Umbilical cord (tissue), 2 donors: Measurements from ENCODE around the gene SDCBP2. TPM values are rescaled to one million over a fixed set of nuclear protein-coding genes. Genes with fewer than 3 reads are reported as not detected.
A peak's percentile ranks its signal among the peaks of the same experiment; 100 is the strongest.

ENCODE experiments used
- DNase-seq: peaks from one replicate; pipeline ENCODE4 v3.0.0-alpha.2; 2015; ENCODE audit warnings: low spot score
- total RNA-seq: library from RNA; depleted of rRNA; stranded (reverse); fragments of >200 nt; gene quantifications from one replicate; pipeline ENCODE4 v1.2.3, GENCODE V29; 2014; ENCODE audit warnings: low replicate concordance; ENCODE audit not compliant: insufficient read depth

The SDCBP2 gene
- total RNA-seq, 1 donor from 2014 or later = 7.9 TPM

GRCh38 chr20:1313236-1313964 is 15.5 kb downstream of the SDCBP2 start:
- DNase-seq = peak; percentile 80

DNA sequence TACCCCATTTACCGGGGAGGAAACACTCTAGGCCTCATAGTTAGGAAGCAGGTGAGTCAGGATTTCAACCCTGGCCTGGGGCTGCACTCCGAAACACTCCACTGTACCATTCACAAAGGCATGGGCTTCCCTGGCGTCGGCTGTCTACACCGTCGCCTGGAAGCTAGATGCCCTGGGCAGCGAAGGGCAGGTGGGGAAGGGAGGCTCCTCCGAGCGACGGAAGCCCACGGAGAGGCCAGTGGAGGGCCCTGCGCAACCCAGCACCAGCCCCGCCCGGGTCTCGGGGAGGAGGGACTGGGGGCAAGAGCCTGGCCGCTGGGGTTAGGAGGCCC is 16.1 kb downstream of the SDCBP2 start:
- no peak for DNase-seq

DNA sequence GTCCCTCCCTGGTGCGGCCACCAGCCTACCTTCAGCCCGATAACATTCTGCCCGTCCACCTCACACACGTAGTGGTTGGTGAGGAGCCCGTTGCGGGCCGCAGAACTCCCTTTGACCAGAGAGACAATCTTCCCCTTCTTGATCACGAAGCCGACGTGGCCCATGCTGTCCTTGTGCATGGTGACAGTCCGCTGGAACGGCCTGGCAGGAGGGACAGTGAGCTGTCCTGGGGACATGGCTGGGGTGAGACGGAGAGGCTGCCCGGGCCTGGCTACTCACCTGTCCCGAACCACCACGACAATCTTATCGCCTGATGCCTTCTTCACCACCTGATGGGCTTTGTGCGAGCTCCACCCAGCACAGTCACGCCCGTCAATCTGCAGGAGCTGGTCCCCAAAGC is 16.6 kb downstream of the SDCBP2 start:
- DNase-seq = no peak

- DNase-seq = no peak
Observed at GRCh38 chr20:1310506-1311190, 18.3 kb downstream of the SDCBP2 start.

- no peak for DNase-seq
Observed at GRCh38 chr20:1310071-1310470, 18.9 kb downstream of the SDCBP2 start.

DNA sequence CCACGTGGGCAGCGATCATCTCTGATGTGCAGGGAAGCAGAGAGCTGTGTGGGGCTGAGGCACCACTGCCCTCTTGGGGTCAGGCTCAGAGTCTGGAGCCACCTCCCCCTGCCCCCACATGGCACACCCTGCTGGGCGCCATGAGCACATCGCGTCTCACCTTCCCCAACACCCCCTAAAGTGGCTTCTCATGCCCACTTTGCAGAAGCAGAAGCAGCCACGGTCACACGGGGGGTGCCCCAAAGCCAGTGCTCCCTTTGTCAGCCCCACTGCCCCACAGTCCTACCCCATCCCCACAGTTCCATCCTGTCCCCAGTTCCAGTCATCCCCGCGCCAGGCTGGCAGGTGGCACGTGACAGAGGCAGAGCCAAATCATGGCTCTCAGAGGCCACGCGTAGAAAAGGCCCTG is 19.5 kb downstream of the SDCBP2 start:
- DNase-seq = no peak

DNA sequence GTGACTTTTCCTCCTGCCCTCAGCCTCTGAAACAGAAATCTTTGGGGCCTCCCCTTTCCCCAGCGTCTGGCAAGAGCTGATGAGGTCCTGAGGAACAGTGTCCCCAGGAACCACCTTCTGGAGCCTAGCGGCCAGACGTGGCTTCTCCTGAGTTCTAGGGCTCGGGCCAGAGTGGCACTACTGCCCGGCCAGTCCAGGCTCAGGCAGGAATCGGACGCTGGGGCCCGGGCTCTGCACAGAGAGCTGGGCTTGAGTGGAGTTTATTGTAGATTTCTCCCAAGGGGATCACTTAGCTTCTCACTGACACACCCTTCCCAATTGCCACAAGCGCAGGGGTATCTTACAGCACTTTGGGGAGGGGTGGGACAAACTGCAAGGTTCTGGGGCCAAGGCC is 20.2 kb downstream of the SDCBP2 start:
- no peak for DNase-seq

- DNase-seq = no peak
Observed at GRCh38 chr20:1308067-1308701, 20.8 kb downstream of the SDCBP2 start.

DNA sequence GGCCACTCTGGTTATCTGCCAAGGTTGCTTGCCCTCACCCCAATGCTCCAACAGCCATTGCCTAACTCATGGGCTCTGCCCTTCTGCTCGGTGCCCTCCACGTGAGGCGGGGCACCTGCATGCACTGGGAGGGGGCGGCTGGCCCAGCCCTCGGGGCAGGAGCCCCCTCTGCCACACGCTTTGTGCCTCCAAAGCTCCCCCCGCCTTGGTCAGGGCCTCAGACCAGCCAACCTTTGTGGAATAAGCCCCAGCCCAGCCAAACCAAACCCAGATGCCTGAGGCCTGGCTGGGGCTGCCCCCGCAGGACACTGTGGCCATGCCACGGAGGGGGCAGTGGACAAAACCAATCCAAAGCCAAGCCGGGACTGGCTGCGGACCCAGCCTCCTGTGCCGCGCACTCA is 21.4 kb downstream of the SDCBP2 start:
- DNase-seq = no peak

DNA sequence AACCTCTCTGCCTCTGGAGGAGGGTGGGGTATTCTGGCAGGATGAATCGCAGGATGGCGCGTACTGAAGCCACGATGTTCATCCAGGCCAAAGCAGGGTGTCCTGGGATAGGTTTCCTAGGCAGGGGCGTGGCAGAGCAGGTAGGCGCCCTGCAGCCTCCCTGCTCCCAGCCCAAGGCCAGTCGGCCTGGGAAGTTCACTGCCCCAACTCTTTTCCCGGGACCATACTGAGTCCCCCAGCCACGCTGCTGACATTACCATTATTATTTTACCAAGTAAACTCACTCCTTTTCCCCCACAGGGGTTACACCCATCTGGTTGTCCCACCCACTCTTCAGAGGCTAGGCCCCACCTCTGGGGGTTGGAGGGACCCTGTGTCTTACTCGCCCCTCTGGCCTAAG is 21.8 kb downstream of the SDCBP2 start:
- no peak for DNase-seq

DNA sequence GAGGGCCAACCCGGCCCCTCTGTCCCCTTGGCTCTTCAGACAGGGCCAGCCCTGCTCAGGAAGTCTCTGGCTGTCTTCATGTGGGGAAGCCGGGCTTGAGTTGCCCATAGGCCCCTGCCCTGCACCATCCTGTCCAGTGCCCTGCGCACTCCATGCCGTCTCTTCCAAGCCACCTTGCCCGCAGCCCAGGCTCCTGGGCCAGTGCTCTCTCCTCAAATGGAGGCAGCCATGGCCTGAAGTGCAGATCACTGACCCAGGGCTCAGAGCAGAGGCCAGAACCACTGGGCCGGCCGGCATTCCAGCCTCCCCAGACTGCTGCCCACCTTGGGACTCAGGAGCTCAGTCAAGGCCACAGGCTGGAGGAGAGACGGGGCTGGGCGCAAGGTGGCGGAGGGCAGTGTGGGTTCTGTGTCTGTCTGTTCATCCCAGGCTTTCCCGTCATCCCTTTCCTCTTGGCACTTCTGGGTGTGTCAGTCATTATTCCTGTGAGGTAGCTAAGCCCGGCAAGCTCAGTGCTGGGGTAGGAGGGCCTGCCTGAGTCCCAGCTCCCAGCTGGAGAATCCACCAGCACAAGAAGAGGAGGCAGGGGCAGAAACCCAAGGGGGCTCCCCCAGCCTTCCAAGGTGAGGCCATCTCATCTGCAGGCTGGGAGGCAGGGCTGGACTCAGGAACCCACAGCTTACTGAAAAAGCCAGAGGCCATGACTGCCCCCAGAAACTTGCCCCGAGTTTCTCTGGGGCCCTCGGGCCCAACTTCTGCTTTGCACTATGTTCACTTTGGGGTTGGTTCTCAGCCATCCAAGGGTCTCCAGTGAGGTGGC is 22.4 kb downstream of the SDCBP2 start:
- DNase-seq = no peak

- no peak for DNase-seq
Observed at GRCh38 chr20:1305712-1306111, 23.2 kb downstream of the SDCBP2 start.

DNA sequence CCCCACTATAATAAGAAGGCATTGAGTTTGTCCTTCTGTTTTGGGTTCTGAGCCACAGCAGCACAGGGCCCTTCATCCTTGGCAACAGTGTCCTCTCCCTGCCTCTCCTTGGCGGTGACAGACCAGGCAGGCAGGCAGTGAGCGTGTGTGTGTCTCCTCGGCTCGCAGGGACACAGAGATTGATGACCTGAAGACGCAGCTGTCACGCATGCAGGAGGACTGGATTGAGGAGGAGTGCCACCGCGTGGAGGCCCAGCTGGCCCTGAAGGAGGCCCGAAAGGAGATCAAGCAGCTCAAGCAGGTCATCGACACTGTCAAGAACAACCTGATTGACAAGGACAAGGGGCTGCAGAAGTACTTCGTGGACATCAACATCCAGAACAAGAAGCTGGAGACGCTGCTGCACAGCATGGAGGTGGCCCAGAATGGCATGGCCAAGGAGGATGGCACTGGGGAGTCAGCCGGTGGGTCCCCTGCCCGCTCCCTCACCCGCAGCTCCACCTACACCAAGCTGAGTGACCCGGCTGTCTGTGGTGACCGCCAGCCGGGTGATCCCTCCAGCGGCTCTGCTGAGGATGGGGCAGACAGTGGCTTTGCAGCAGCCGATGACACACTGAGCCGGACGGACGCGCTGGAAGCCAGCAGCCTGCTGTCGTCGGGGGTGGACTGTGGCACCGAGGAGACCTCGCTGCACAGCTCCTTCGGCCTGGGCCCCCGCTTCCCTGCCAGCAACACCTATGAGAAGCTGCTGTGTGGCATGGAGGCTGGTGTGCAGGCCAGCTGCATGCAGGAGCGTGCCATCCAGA is 24.0 kb downstream of the SDCBP2 start:
- no peak for DNase-seq

- DNase-seq = no peak
Observed at GRCh38 chr20:1302685-1303541, 26.0 kb downstream of the SDCBP2 start.

DNA sequence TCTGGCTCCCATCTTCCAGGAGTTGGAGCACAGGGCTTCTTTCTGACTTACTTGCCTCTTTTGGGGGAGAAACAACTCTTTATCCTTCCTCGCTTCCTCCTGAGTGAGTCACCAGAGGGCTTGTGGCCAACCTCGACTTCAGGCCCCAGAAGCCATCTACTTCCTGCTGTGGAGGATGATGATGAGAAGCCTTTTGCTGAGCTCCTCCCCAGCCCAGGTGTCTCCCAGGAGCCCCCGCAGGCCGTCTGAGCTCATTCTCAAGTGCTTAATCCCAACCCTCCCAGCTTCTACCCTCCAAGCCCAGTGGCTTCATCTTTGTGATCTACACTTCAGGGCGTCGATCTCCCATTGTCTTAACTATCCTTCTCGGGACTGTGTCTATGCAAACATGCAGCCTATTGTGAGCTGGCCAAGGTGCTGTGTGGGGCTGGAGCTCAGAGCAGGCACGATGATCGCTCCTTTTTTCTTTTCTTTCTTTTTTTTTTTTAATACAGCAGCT is 27.9 kb downstream of the SDCBP2 start:
- no peak for DNase-seq

GRCh38 chr20:1300083-1300840 is 28.7 kb downstream of the SDCBP2 start:
- DNase-seq = no peak

- DNase-seq = no peak
Observed at GRCh38 chr20:1299522-1299921, 29.4 kb downstream of the SDCBP2 start.

GRCh38 chr20:1298888-1299511 is 29.9 kb downstream of the SDCBP2 start:
- DNase-seq = no peak

GRCh38 chr20:1298166-1298565 is 30.8 kb downstream of the SDCBP2 start:
- DNase-seq = no peak
